SIG-M5 (cell line): Measurements from ENCODE around the gene ISG20.

Experiments used
- DNase-seq: peaks from one replicate; lab custom pipeline; 2025; lab: John Stamatoyannopoulos, UW

ISG20 gene

DNA sequence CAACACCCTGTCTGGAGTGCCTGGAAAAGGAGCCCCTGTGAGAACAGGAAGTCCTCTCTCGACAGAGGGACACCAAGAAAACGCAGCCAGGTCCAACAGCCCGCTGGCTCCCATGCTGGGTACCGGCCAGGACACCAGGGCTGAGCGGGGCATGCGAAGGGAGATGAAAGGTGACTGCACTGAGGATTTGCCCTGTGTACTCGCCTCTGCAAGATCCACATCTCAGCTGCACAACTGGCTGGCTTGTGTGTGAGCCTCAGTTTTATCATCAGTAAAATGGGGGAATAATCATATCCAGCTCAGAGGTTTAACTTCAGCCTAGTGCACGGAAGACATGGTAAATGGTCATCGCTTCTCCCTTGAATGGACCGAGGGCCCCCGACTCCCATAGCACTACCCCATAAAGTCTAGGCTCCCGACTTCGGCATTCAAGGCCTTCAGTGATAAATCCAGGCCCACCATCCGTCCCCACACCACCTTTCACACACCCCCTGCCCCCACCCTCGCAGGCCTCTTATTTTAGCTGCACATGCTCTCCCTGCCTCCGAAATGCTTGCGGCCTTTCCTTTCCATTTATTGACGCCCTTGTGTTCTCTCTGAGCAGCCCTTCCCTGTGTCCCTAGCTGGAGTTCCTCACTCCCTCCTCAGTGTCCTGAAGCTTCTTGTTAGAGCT lies 15.8 kb downstream of the ISG20 start:
- DNase-seq, result no peak

DNA sequence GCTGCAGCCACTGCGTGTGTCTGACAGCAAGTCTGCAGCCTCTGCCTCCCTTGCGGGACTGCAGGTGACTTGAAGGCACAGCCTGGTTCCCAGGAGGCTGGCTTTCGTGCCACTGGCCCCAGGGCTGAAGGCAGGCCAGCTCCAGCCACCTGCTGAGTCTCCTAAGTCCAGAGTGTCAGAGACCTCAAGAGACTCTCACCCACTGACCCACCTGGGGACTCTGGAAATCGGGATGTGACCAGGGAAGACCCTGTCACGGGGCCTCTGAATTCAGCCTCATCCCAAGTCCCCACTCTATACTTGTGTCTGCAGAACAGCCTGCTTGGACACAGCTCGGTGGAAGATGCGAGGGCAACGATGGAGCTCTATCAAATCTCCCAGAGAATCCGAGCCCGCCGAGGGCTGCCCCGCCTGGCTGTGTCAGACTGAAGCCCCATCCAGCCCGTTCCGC lies 16.3 kb downstream of the ISG20 start:
- DNase-seq, result no peak

GRCh38 chr15:88655800-88656488 lies 17.1 kb downstream of the ISG20 start:
- no peak for DNase-seq

DNA sequence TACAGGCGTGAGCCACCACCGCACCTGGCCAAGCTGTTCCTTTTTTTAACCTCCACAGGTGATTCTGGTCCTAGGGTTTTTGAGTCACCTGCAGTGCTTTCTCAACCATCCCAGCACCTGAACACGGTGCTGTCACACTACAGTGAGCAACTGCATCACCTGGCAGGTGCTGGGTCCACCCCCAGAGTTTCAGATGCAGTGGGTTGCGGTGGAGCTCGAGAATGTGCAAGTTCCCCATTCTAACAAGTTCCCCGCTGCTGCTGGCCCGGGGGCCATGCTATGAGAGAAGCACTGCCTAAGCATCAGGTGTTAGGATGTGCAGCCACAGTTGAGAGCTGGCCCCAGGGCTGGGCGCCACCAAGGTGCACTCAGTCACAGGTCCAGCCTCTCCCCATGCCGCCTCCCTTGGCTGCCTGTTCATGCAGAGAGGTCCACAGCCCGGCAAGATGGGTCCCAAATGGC lies 18.0 kb downstream of the ISG20 start:
- no peak for DNase-seq

DNA sequence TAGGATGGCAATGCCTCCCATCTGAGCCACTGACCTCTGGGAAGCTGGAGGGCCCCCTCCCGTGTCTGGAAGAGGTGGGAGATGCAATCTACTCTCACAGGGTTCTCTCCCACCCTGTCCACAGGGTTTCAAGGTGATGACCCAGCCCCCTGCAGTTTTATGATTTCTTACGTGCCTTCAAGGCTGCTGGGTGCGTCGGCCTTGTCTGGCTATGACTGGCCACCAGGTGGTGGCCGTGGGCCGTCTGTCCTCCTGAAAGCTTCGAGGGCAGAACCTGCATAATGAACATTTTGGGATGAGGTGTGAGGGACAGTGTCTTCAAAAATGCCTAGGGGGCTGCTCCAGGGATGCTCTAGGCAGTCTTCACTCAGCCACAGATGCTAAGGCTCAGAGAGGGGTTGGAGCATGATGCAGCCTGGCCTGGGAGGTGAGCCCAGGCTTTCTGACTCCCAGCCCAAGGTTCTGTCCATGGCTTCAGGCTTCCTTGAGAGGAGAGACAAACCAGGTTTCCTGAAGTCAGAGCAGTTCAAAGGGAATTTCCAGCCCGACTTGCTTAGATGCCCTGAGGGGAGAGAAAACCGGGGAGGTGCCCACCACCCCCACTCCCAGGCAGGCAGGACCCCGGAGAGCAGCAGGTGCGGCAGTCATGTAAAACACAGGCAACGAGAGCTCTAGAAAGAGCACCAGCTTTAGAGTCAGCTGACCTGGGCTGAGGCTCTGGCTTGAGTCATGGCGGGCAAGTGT lies 18.7 kb downstream of the ISG20 start:
- DNase-seq, result no peak

DNA sequence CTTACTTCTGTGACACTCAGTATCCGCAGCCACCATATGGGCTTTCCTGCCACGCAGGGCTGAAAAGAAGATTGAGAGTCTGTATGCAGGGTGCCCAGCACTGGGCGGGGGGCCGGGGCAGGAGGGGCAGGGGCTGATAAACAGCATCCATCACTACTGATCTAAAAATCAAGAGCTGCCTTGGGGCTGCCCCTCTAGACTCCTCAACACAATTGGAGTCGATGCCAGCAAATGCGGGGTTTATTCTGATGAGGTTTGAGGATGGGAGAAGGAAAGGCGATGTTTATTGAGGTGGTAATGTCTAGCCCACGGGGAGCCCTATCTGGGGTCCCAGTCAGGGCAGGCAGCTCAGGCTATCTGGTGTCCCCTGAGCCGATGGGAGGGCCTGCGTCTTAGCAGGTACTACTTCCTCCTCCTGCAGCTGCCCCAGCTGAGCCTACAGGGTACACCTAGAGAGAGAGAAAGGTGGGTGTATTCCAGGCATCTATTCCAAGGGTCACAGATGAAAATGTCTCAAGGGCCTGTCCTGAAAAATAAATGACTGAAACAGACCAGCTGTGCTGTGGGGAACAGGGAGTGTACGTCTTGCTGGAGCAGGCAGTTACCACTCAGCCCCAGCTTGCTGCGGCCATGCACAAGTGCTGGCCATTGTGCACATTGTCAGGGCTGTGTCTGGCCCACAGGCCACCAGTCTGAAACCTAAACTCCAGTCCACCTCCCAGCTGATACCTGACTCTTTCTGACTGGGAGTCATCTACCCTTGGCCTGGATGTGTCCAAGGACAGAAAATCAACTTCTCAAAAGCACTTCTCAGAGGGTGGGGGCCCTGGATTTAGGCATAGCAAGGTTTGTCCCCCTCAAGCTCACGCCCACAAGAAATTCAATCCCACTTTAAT lies 19.5 kb downstream of the ISG20 start:
- DNase-seq, result no peak

GRCh38 chr15:88658972-88659931 lies 20.4 kb downstream of the ISG20 start:
- no peak for DNase-seq

- DNase-seq, result no peak
These were observed 22.4 kb downstream of the ISG20 start for GRCh38 chr15:88661041-88661700.

DNA sequence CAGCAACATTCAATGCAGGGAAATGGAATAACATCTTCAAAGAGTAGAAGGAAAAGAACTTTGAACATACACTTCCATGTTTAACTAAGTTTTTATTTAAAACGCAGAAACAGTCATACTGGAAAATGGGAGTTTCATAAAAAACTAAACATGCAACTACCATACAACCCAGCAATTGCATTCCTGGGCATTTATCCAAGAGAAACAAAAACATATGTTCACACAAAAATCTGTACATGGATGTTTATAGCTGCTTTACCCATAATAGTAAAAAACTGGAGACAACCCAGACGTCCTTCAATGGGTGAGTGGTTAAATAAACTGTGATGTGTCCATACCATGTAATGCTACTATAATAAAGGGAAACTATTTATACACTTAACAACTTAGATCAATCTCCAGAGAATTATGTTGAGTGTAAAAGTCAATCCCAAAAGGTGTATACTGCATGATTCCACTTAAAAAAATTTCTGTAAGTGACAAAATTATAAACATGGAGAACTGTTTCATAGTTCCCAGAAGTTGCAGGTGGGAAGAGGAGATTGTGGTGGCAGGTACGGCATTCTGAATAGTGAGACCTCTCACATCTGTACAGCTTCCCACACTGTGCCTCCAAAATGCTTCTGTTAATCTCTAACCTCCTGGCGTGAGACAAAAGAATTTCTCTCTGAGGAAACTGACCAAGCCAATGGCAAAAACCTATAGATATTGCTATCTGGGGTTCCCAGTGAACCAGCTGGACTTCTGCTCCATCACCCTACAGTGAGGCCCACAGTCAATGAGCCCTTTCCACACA lies 23.1 kb downstream of the ISG20 start:
- no peak for DNase-seq

GRCh38 chr15:88663141-88663621 lies 24.4 kb downstream of the ISG20 start:
- no peak for DNase-seq

DNA sequence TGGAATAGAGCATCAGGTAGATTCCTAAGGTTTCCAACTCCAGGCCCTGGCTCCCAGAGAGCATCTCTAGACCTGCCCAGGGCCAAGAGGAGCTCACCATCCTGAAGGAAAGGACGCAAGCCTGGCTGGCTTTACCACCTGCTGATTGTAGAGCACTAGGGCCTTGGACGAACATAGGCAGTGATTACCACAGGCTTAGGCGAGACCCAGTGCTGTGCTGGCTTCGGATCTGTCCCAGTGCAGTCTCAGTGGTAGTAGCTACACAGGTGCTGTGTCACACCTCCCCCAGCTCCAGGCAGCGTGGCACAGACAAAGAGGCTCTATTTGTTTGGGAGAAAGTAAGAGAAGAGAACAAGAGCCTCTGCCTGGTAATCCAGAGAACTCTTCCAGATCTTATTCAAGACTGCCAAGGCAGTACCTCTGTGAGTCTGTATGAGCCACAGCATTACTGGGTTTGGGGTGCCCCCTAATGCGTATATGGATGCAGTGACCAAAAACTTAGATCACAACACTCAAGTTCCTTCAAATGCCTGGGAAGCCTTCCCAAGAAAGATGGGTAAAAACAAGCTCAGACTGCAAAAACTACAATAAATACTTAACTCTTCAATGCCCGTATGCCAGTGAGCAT lies 25.4 kb downstream of the ISG20 start:
- DNase-seq, result no peak

DNA sequence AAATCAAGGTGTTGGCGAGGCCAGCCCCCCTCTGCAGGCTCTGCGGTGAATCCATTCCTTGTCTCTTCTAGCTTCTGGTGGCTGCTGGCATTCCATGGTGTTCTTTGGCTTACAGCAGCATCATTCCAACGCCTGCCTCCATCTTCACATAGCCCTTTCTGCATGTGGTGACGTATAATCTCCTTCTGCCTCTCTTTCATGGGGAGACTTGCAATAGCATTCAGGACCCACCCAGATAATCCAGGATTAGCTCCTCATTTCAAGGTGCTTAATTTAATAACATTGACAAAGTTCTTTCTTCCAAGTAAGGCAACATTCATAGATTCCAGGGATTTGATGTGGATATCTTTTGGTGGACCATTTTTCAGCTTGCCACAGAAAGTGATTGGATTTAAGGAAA lies 35.8 kb downstream of the ISG20 start:
- no peak for DNase-seq

DNA sequence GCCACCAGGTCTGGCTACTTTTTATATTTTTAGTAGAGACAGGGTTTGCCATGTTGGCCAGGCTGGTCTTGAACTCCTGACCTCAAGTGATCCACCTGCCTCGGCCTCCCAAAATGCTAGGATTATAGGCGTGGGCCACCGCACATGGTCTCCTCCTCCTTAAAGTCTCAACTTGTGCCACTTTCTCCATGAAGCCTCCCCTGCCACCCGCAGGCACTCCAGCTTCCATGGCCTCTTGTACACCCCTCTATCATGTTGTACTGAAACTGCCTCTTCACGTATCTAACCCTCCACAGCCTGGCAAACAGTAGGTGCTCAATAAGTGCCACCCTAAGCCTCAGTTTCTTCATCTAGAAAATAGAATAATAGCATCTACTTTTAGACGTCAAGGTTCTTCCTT lies 39.9 kb downstream of the ISG20 start:
- DNase-seq, result no peak

GRCh38 chr15:88680241-88681001 lies 41.6 kb downstream of the ISG20 start:
- DNase-seq, result no peak

DNA sequence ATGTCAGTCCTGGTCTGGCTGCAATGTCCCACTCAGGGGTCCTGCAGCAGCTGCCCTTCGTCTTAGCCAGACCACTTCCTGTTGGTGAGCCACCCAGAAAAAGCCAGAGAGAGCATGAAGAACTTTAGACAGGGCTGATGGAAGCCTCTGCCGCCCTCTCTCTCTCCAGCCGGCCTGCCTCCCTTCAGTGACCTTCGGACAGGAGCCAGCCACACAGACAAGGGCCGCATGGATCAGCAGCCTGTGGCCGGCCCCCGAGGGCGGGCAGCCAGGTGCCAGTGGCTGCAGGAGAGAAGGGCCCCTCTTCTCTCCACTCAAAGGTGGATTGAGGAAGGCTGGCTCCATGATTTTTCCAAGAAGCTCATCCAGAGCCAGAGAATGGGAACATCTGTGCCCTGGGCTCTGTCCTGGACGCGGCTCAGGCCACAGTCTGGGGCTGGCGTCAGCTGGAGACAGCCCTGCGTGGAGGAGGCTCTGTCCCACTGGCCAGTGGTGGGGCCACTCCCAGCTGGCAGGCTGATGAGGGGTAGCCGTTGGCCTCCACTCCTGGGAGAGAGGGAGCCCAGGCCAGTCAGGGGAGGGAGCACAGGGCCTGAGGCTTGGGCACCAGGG lies 42.9 kb downstream of the ISG20 start:
- DNase-seq, result no peak

GRCh38 chr15:88684345-88684744 lies 45.5 kb downstream of the ISG20 start:
- no peak for DNase-seq

- no peak for DNase-seq
These were observed 47.4 kb downstream of the ISG20 start for GRCh38 chr15:88686166-88686565.
